GM18499 (cell line): Measurements from ENCODE around the gene ELOVL7.
"Not testable (repeated sequence)": the region's sequence is repeated elsewhere in the genome, so short reads cannot be mapped to it uniquely, and the experiment has no call there.

Experiments used
- ATAC-seq: cut with Tn5 transposase; IDR thresholded peaks from one replicate; pipeline ENCODE4 v1.9.1; 2021; ENCODE audit warnings: moderate number of reproducible peaks; ENCODE audit not compliant: insufficient read depth, unreplicated experiment

Gene ELOVL7

DNA sequence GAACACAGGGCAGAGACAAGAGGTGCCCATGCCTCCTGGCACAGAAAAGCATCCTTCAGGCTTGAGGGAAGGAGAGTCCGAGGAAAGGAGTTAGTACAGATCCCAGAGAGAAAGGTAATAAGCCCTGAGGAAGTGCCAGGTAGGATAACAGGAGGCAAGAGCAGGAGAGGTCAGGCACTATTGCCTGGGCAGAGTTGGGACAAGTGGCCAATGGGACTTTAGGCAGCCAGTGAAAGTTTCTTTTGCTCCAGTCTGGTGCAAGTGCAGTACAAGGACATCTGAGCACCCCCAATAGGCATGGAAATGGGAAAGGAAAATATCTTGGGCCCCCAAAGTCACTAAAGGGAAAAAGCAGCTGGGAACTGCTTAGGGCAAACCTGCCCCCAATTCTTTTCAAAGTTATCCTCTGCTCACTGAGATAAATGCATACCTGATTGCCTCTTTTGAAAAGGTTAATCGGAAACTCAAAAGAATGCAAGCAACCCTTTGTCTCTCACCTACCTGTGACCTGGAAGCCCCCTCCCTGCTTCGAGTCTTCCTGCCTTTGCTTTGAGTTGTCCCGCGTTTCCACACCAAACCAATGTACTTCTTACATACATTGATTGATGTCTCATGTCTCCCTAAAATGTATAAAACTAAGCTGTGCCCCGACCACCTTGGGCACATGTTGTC lies 46.5 kb downstream of the ELOVL7 start:
- ATAC-seq: no peak

DNA sequence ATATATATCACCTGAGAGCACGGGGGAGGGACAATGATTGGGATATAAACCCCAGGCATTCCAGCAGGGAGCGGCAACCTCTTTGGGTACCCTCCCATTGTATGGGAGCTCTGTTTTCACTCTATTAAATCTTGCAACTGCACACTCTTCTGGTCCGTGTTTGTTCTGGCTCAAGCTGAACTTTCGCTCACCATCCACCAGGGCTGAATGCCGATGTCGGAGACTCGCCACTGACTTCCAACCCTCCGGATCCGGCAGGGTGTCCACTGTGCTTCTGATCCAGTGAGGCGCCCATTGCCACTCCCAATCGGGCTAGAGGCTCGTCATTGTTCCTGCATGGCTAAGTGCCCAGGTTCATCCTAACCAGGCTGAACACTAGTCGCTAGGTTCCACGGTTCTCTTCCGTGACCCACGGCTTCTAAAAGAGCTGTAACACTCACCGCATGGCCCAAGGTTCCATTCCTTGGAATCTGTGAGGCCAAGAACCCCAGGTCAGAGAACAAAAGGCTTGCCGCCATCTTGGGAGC lies 48.6 kb downstream of the ELOVL7 start:
- not testable (repeated sequence) for ATAC-seq

DNA sequence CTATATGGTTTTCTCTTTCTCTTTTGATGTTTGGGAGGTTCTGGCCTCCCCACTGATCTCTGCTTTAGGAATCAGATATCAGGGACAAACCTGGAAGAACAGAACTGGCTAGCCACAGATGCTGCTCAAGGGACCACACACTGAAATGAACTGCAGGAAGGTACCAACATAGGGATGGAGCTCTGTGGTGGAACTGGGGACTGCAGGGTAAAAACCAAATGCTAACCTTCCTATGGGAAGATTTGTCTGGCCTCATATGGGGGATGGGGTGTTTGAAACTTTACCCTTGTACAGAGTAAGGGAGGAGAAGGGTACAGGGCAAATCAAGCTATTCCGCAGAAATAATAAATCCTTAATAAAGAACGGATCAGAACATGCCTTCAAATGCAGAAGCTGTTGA lies 49.4 kb downstream of the ELOVL7 start:
- ATAC-seq: no peak

DNA sequence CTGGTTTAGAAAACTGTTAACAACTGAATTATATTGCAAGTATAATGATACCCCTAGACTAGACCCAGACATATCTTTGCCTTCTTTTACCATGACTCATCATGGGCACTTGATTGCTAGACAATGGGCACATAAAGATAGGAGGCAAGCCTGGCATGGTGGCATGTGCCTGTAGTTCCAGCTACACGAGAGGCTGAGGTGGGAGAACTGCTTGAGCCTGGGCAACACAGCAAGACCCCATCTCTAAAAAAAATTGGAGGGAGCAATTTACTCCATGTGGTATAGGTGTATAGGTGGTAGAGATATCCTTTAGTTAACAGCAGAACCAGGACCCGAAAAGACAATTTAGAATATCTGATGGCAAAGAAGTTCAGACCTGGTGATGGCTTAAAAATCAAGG lies 51.6 kb downstream of the ELOVL7 start:
- no peak for ATAC-seq

DNA sequence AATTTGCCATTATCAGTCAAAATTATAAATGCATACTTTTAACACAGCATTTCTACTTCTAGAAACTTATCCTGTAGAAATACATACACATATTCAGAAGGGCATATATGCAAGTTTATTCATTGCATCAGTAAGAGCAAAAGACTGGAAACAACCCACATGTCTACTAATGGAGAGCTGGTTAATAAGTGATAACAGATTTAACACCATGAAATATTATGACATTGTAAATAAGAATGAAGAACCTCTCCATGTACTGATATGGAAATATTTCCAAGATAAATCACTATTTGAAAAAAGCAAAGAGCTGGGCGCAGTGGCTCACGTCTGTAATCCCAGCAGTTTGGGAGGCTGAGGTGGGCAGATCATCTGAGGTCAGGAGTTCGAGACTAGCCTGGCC lies 54.5 kb downstream of the ELOVL7 start:
- ATAC-seq: no peak

DNA sequence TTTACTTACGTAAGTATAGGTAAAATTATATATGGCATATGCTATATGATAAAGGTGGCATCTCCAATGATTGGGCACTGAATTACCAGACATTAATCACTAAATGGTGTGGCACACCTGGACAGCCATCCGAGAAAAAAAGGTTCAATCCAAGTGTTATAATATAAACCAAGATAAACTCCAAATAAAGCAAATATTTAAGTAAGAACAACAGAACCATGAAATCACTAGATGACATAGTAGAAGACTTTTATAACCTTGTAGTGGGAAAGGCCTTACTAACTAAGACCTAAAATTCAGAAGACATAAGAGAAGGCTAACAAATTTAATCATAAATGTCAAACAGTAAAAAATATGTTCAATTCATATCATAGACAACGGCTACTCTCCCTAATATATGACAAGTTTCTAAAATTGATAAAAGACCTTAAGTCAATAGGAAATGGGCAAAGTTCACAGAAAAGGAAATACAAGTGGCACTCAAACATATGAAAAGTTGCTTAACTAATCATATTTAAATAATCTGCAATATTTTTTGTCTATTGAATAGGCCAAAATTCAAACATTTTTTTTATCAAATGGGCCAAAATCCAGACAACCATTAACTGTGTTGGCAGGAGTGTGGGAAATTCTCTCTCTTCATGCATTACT lies 55.1 kb downstream of the ELOVL7 start:
- no peak for ATAC-seq

DNA sequence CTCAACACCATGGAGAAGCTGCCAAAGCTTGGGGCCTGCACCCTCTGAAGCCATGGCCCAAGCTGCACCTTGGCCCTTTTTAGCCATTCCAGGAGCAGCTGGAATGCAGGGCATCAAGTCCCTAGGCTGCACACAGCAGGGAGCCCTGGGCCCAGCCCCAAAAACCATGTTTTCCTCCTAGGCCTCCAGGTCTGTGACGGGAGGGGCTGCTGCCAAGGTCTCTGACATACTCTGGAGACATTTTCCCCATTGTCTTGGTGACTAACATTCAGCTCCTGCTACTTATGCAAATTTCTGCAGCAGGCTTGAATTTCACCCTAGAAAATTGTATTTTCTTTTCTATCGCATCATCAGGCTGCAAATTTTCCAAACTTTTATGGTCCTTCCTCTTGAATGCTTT lies 64.6 kb downstream of the ELOVL7 start:
- ATAC-seq: no peak

DNA sequence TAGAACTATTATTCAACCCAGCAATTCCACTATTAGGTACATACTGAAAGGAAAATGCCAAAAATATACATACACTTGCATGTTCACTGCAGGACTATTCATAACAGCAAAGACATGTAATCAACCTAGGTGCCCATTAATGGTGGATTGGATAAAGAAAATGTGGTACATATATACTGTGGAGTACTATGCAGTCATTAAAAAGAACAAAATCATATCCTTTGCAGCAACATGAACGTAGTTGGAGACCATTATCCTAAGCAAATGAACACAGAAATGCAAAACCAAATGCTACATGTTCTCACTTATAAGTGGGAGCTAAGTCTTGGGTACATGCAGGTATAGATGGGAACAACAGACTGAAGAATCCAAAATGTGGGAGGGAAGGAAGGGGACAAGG lies 67.7 kb downstream of the ELOVL7 start:
- ATAC-seq: no peak

DNA sequence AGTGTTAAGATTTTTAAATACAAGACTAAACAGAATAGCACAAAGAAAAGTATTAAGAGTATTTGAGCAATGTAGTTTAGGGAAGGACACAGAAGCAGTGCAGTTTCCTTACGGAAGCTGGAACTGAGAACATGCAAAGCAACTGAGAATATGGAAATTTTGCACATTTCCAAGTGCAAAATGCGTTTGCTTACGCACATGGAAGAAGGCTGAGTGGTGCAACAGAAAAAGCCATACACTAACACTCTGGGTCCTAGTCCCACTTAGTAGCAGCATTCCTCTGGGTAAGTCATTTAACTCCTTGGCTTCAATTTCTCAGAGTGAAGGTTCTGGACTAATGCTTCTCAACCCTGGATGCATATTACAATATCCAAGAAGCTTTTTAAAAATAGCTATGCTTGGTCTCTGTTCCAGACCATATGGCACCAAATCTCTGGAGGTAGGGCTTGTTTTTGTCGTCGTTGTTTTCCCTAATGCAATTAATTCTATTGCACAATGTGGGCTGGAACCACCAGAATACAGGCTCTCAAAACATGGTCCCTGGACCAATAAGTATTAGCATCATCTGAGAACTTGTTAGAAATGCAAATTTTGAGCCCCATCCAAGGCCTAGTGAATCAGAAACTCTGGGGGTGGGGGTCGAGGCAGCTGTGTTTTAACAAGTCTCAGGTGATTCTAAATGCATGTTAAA lies 78.9 kb downstream of the ELOVL7 start:
- no peak for ATAC-seq

DNA sequence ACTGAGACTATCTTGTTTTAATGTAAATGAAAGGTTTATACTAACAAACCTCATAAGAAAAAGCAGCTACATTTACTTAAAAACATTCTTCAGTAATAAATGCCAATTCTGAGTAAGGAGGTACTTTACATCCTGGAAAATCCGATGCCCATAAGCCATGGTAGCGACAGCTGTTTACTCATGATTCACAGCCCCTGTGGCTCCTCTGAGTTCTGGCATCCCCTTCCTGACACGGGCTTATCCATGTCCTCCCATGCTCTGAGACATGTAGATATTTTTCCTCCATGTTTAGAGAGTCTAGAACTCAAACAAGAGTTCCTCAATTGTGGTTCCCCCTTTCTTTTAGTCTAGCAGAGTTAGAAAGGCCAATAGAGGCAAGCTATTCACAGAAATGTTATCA lies 81.0 kb downstream of the ELOVL7 start:
- no peak for ATAC-seq

DNA sequence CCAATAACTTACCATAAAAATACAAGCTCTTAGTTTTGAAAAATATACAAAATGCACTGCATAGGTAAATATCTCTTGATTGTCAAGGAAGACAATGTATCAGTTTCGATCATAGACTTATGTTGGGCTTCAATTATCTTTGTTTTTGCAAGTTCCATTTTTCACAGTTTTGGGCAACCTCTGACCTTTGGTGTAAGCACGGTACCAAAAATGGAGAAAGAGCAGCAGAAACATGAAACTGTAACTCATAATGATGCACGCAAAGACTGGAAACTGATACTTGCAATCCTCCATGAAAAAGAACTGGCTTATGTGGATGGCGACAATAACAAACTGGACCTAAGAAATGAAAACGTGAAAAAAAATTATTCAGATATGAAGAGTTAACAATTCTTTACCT lies 89.6 kb downstream of the ELOVL7 start:
- no peak for ATAC-seq

DNA sequence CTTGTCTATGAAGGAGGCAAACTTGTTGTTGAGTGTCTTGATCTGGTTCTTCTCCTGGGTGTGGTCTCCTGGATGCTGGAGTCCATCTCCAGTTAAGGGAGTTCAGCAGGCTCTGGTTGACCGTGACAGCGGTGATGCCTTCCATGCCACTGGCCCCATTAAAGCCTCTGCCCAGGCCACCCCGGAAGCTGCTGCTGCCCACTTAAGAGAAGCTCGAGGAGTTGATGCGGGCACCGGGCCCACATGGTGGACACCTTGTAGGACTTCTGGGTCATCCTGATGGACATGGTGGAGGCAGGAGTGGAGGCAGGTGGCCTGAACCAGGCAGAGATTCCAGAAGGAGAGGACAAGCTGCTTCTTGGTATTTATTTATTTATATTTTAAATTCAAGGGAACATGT lies 99.4 kb downstream of the ELOVL7 start:
- ATAC-seq: no peak

DNA sequence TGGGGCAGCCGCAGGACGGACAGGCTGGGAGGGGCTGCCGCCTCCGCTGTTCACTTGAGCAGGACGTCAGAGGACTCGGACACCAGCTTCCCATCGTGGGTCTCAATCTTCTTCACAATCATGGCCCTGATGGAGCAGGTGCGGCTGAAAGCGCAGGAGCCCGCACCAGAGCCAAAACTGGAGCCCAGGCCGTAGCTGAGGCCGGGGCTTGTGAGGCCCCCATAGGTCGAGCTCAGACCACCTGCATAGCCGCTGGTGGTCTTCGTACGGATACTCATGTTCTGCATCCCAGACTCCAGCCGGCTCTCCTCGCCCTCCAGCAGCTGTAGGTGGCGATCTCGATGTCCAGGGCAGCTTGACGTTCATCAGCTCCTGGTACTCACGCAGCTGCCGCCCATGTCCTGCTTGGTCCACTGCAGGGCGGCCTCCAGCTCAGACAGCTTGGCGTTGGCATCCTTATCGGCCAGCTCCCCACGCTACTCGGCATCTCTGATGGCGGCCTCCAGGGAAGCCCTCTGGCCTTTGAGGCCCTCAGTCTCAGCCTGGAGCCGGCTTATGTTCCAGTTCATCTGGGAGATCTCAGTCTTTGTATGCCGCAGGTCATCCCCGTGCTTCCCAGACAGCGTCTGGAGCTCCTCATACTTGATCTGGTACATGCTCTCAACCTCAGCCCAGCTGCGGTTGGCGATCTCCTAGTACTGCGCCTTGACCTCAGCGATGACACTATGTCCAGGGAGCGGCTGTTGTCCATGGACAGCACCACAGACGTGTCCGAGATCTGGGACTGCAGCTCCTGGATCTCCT lies 100.4 kb downstream of the ELOVL7 start:
- ATAC-seq: no peak

DNA sequence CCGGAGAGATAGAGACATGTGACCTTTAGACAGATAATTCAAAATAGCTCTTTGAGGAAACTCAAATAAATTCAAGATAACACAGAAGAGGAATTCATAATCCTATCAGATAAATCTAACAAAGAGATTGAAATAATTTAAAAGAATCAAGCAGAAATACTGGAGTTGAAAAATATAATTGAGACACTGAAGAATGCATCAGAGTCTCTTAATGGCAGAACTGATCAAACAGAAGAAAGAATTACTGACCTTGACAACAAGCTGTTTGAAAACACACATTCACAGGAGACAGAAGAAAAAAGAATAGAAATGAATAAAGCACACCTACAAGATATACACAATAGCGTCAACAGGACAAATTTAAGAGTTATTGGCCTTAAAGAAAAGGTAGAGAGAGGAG lies 103.7 kb downstream of the ELOVL7 start:
- no peak for ATAC-seq

DNA sequence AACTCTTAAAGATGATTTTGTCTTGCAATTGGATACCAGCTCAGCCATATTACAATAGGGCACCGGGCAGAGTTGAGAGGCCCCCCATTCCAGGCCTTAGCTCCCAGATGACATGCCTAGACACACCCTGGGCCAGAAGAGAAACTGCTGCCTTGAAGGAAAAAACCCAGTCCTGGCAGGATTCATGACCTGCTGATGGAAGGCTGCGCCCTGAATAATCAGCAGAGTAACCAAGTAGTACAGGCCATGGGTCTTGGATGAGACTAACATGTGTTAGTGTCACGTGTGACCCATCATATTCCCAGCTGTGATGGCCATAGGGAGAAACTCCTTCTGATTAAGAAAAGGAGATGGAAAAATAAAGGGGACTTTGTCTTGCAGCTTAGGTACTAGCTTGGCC lies 105.1 kb downstream of the ELOVL7 start:
- ATAC-seq: no peak

DNA sequence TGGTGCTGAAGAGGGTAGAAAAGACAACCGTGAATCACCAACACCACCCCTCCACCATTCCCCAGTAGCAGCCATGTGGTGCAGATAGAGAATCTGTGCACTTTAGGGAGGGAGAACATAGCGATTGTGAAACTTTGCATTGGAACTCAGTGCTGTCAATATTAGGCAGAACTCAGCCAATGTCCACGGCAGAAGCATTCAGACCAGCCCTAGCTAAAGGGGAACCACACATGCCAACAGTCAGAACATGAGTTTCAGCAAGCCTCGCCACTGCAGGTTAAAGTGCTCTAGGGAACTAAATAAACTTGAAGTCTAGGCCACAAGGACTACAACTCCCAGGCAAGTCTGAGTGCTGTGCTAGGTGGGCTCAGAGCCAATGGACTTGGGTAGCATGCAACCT lies 105.6 kb downstream of the ELOVL7 start:
- ATAC-seq: peak; percentile 63

DNA sequence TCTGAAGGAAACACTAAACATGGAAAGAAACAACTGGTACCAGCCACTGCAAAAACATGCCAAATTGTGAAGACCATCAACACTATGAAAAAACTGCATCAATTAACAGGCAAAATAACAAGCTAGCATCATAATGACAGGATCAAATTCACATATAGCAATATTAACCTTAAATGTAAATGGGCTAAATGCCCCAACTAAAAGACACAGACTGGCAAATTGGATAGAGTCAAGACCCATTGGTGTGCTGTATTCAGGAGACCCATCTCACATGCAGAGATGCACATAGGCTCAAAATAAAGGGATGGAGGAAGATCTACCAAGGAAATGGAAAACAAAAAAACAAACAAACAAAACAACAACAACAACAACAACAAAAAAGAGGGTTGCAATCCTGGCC lies 113.2 kb downstream of the ELOVL7 start:
- not testable (repeated sequence) for ATAC-seq

DNA sequence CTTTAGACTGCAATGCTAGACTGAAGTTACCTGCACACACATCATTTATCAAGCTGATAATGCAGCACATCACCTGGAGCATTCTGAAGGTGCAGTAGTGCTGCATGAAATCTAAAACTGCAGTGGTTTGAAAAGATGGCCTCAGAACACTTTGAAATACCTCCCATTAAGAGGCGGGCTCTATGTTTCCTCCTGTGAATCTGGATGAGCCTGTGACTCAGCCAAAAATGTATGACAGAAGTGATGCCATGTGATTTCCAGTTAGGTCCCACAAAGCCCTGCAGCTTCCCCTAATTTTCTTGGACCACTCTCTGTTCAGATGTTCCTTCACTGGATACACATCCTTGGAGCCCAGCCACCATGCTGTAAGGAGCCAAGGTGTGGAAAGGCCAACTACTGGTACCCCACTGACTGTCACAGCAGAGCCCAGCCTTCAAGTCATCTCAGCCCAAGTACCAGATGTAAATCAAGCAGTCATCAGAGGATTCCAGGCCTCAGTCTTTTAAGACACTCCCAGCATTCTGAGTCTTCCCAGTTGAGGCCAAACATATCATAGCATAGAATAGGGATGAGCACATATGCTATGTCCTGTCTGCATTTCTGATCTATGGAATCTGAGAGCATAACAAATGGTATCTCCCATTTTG lies 116.9 kb downstream of the ELOVL7 start:
- no peak for ATAC-seq

DNA sequence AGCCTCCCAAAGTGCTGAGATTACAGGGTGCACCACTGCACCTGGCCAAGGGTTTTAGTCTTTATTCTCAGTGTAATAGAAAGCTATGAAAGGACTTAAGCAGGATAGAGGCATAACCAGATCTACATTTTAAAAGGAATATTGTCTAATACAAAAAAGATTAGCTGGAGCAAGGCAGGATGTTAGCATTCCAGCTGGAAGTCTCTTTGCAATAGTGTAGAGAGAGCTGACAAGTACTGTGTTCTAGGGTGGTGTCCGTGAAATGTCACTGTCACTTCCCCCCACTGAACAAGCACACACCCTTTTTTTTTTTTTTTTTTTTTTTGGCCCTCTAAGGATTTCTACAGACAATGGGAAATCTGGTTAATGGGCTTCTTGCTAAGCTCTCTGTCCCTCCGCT lies 119.9 kb downstream of the ELOVL7 start:
- no peak for ATAC-seq

DNA sequence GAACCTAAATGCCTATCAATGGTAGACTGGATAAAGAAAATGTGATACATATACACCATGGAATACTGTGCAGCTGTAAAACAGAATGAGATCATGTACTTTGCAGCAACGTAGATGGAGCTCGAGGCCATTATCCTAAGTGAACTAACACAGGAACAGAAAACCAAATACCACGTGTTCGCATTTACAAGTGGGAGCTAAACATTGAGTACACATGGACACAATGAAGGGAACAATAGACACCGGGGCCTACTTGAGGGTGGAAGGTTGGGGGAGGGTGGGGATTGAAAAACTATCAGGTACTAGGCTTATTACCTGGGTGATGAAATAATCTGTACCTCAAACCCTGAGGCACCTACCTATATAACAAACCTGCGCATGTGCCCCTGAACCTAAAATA lies 121.7 kb downstream of the ELOVL7 start:
- no peak for ATAC-seq
